Measurements from ENCODE around the gene OR6S1. TPM values are rescaled to one million over a fixed set of nuclear protein-coding genes. Genes with fewer than 3 reads are reported as not detected.
A peak's percentile ranks its signal among the peaks of the same experiment; 100 is the strongest.

Gene OR6S1, protein sequence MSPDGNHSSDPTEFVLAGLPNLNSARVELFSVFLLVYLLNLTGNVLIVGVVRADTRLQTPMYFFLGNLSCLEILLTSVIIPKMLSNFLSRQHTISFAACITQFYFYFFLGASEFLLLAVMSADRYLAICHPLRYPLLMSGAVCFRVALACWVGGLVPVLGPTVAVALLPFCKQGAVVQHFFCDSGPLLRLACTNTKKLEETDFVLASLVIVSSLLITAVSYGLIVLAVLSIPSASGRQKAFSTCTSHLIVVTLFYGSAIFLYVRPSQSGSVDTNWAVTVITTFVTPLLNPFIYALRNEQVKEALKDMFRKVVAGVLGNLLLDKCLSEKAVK
- not detected in 2 replicates for total RNA-seq (2014; rRNA removed; shearing (Covaris generic); ENCODE audit: low replicate concordance)

DNA sequence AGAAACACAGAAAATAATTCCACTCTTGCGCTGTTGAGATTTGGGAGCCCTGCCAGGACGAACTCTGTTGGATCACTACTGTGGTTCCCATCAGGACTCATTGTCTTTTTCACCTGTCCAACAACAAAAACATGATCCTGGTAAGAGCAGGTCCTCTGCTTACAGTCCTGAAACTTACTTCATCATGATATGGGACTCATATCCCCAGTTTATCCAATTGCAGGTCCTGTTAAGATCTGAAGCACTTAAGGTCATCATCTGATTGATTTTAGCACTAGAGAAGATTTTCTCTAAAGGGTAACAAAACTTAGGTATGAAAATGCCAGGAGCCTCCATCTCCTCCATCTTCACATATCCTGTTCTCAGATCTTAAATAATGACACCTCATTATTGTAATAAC, at the start of gene OR6S1:
Gene OR6S1, minus strand, starts transcription at position 101 of the 400 bp plus-strand sequence. Its CDS starts 0 bp downstream, at position 101.
- Histone ChIP-seq H3K4me3 (ENCODE audit: low read length) (no peak within 1 kb of the TSS), H3K36me3 (ENCODE audit: insufficient read depth, low read length) (no peaks in the 10 kb centered on the region), H3K4me2 (ENCODE audit: low read depth, low read length, poor library complexity, severe bottlenecking) (no peak within 1 kb of the TSS), H3K9me3 (ENCODE audit: low read length) (no peaks in the 10 kb centered on the region), H3K9me2 (replicated peaks; ENCODE audit: insufficient read depth, low read length) (no peaks in the 10 kb centered on the region), H2AFZ (ENCODE audit: low read length) (no peak within 1 kb of the TSS), H3K27ac (ENCODE audit: low read length) (no peak within 1 kb of the TSS), H3K27me3 (ENCODE audit: low read length) (no peaks in the 10 kb centered on the region), H3K79me2 (ENCODE audit: low read length) (no peaks in the 10 kb centered on the region), H3K9ac (ENCODE audit: low read length) (no peak within 1 kb of the TSS), H4K20me1 (ENCODE audit: insufficient read depth, low read depth, low read length) (no peaks in the 10 kb centered on the region), H3K4me1 (ENCODE audit: low read length) (no peaks in the 10 kb centered on the region)
- no peak for DNase-seq

DNA sequence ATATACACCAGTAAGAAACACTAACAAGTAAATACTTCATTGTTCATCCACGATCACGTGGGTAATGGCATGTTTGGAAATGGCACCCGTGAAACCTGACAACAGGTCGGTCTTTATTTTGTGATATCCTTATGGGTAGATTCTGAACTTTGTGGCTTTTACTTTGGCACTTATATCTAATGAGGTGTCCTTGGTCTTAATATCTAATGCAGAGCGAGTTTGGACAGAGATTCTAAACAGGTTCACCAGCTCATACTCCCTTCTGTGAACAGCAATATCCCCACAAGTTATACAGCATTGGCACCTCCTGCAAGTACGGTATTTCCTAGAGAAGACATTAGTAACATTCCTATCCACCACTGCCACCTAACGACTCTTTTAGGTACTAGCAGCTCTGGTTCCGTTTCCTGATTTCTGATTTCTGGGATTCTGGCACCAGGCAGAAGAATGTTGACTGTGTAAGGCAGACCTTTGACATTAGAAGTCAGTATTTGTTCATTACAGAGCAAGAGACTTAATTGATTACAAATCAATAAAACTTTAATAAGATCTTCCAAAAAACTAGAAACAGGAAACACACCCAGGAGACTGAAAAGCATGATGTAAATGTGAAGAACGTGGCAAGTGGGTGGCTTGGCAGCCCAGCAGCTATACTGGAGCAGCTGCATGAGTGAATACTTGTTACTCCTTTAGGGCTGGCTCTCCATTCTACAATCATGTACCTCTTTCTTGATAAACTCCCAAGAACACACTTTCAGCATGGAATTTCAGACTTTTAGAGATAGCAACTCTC, 49.6 kb upstream of the OR6S1 start:
- Histone ChIP-seq H2AFZ (ENCODE audit: low read length) (0 out of 2 replicates have a peak overlapping the region, but pooled peaks have one; percentile 5), H3K36me3 (ENCODE audit: insufficient read depth, low read length) (no peaks in the 10 kb centered on the region), H3K4me3 (ENCODE audit: low read length) (no peak overlapping the region), H3K4me1 (ENCODE audit: low read length) (no peaks in the 10 kb centered on the region), H3K9ac (ENCODE audit: low read length) (no peak overlapping the region), H3K27me3 (ENCODE audit: low read length) (no peaks in the 10 kb centered on the region), H3K79me2 (ENCODE audit: low read length) (no peaks in the 10 kb centered on the region), H3K9me3 (ENCODE audit: low read length) (no peaks in the 10 kb centered on the region), H4K20me1 (ENCODE audit: insufficient read depth, low read depth, low read length) (0 out of 2 replicates have a peak, but pooled peaks cover 4% of the 10 kb centered on the region), H3K9me2 (replicated peaks; ENCODE audit: insufficient read depth, low read length) (no peaks in the 10 kb centered on the region), H3K27ac (ENCODE audit: low read length) (no peak overlapping the region), H3K4me2 (ENCODE audit: low read depth, low read length, poor library complexity, severe bottlenecking) (no peak overlapping the region)
- peak; percentile 89 for DNase-seq

DNA sequence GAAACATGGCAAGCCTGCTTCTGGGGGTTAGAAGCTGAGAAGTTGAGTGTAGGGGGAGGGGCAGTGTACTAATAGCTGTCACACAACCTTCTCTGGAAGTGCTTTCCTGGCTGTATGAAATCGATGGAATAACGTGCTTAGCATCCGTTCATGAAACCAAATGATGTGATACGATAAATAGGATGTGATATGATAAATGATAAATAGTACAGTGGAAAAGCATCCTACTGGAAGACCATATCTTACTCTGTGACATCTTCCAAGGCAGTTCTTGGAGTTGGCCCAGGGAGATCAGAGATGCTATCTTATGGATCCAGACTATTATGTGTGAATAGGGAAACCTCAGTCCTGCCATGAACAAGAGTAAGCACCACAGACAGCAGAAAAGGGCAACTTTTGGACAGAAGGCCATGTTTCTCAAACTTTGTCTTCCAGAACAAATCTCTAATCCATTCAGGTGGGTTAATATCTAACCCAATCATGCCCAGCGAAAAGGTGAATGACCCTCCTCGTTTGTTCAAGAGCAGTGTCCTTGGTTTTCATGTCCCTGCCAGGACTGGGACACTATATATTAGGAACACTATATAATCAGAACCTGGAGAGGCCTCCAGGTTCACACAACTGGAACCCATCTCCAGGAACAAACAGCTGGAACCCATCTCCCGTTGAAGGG, 46.8 kb upstream of the OR6S1 start, which contains the start of gene ANG:
Gene ANG, plus strand, starts transcription at position 598 of the 673 bp plus-strand sequence. CDS start 4,801 bp downstream, outside the sequence.
- Histone ChIP-seq H2AFZ (ENCODE audit: low read length) (no peak within 1 kb of the TSS), H3K27me3 (ENCODE audit: low read length) (no peaks in the 10 kb centered on the region), H3K9ac (ENCODE audit: low read length) (no peak within 1 kb of the TSS), H3K4me1 (ENCODE audit: low read length) (peaks cover 16% of the 10 kb centered on the region), H3K4me2 (ENCODE audit: low read depth, low read length, poor library complexity, severe bottlenecking) (no peak within 1 kb of the TSS), H3K4me3 (ENCODE audit: low read length) (no peak within 1 kb of the TSS), H3K79me2 (ENCODE audit: low read length) (no peaks in the 10 kb centered on the region), H3K9me2 (replicated peaks; ENCODE audit: insufficient read depth, low read length) (no peaks in the 10 kb centered on the region), H4K20me1 (ENCODE audit: insufficient read depth, low read depth, low read length) (0 out of 2 replicates have a peak, but pooled peaks cover 4% of the 10 kb centered on the region), H3K9me3 (ENCODE audit: low read length) (no peaks in the 10 kb centered on the region), H3K36me3 (ENCODE audit: insufficient read depth, low read length) (no peaks in the 10 kb centered on the region), H3K27ac (ENCODE audit: low read length) (no peak within 1 kb of the TSS)
- no peak for DNase-seq

DNA sequence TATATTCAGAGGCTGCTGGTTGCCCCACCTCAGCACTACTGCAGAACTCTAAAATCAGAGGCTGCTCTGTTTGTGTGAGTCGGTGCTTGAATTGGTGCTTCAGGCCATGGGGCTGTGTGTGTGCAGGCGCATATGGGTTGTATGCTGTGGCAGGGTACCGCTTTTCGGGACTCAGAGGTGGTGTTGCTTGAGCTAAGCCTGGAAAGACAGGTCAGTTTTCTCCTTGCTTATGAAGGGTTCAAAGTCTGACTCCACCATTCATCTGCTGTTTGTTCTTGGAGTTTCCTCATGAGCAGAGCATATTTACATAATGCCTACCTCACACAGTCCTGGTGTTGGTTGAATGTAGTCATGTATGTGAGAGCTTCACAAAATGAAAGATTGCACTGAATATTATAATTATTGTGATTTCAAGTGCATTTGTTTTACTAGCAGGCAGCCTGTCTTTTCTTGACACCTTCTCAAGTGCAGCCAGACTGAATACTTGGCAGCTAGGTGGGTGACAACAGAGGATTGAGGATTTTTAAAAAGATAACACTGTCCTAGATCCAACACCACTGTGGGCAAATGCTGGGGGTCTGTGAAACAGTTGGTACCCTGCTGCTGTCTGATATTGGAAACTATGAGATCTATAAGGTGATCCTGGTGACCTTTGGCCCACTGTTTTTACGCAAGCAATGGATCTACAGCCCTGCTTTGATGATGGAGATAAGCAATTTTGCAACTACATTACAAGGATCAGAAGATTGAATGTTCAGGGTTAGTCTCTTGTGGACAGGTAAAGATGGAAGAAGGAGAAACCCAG, 46.1 kb upstream of the OR6S1 start:
- Histone ChIP-seq H3K36me3 (ENCODE audit: insufficient read depth, low read length) (no peaks in the 10 kb centered on the region), H3K4me2 (ENCODE audit: low read depth, low read length, poor library complexity, severe bottlenecking) (no peak overlapping the region), H3K9me3 (ENCODE audit: low read length) (no peaks in the 10 kb centered on the region), H3K9me2 (replicated peaks; ENCODE audit: insufficient read depth, low read length) (no peaks in the 10 kb centered on the region), H3K4me3 (ENCODE audit: low read length) (no peak overlapping the region), H2AFZ (ENCODE audit: low read length) (no peak overlapping the region), H3K79me2 (ENCODE audit: low read length) (no peaks in the 10 kb centered on the region), H3K27me3 (ENCODE audit: low read length) (no peaks in the 10 kb centered on the region), H3K4me1 (ENCODE audit: low read length) (peaks cover 22% of the 10 kb centered on the region), H3K9ac (ENCODE audit: low read length) (no peak overlapping the region), H3K27ac (ENCODE audit: low read length) (no peak overlapping the region), H4K20me1 (ENCODE audit: insufficient read depth, low read depth, low read length) (0 out of 2 replicates have a peak, but pooled peaks cover 4% of the 10 kb centered on the region)
- DNase-seq = no peak

DNA sequence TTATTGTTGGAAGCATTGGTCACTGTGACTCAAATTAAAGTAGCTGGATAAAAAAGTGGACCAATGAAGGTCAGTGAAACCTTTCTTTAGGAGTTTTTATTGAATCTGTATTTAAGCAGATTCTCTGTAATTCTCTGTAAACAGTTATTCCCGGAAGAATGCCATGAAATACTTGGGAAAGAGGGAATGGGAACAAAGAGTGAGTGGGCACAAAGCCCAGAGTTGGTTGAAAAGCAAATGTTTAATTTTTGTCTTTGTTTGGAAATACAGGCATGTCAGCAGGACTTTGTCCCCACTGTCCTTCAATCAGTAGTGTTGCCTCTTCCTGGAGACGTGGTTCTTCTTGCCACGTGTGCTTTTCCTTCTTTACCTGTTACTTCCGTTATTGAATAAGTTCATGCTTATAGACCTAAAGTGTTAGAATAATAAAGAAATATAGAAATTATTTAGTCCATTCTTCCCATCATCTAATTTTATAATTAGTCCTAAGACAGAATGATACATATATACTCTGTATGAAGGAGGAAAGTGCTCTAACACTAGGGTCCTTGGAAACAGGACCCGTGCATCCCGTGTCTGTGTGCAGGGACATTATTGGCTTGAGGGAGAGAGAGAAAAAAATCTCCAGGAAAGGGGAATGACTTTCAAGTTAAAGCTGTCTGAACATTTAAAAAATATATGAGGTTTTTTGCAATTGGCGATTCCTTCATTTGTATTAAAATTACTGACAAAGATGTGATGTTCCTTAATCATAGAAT, 45.1 kb upstream of the OR6S1 start:
- no peak overlapping the region for H2AFZ ChIP-seq (ENCODE audit: low read length)
- no peak overlapping the region for H3K9ac ChIP-seq (ENCODE audit: low read length)
- H3K36me3 ChIP-seq (ENCODE audit: insufficient read depth, low read length) = no peaks in the 10 kb centered on the region
- DNase-seq = no peak
- no peak overlapping the region for H3K4me3 ChIP-seq (ENCODE audit: low read length)
- no peaks in the 10 kb centered on the region for H3K9me2 ChIP-seq (replicated peaks; ENCODE audit: insufficient read depth, low read length)
- no peaks in the 10 kb centered on the region for H3K27me3 ChIP-seq (ENCODE audit: low read length)
- no peaks in the 10 kb centered on the region for H3K9me3 ChIP-seq (ENCODE audit: low read length)
- H3K27ac ChIP-seq (ENCODE audit: low read length) = no peak overlapping the region
- H3K4me1 ChIP-seq (ENCODE audit: low read length) = peaks cover 30% of the 10 kb centered on the region
- H4K20me1 ChIP-seq (ENCODE audit: insufficient read depth, low read depth, low read length) = 0 out of 2 replicates have a peak, but pooled peaks cover 2% of the 10 kb centered on the region
- H3K79me2 ChIP-seq (ENCODE audit: low read length) = no peaks in the 10 kb centered on the region
- H3K4me2 ChIP-seq (ENCODE audit: low read depth, low read length, poor library complexity, severe bottlenecking) = no peak overlapping the region

DNA sequence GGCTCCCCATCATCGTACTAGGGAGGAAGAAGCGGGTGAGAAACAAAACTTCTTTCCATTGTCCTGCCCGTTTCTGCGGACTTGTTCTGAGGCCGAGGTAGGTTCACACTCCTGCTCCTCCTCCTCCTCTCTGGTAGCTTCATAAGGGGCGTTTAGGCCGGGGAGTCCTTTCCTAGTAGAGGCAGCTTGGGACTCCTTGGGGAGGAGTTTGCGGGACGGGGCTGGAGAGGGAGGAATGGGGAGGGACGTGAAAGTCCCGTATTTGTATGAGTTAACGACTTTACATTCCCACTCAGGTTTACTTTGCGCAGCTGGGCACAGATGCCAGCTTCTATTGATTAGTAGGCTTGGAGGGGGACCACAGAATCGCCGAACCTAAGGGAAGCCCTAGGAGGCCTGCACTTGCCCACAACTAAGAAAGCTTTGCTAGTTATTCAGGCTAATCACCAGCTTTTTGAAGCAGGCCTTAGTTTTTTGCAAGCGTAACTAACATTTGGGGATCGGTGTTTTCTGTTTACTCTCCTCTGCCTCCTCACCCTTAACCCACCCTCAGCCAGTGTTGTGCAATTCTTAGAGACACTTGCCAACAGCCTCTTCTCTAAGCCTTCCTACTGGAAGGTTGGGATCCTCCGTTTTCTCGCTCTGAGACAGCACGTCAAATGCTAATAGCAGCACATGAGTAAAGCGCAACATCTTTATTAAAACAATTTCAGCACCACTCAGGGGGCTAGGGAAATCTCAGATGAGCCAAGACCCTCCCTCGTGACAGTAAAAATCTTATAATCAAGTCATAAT, 43.4 kb upstream of the OR6S1 start:
- H3K36me3 ChIP-seq (ENCODE audit: insufficient read depth, low read length) = no peaks in the 10 kb centered on the region
- H3K9me3 ChIP-seq (ENCODE audit: low read length) = no peaks in the 10 kb centered on the region
- H3K4me2 ChIP-seq (ENCODE audit: low read depth, low read length, poor library complexity, severe bottlenecking) = peak overlapping the region; percentile 93
- no peaks in the 10 kb centered on the region for H3K9me2 ChIP-seq (replicated peaks; ENCODE audit: insufficient read depth, low read length)
- H2AFZ ChIP-seq (ENCODE audit: low read length) = peak overlapping the region; percentile 76
- H3K79me2 ChIP-seq (ENCODE audit: low read length) = no peaks in the 10 kb centered on the region
- peak overlapping the region; percentile 85 for H3K9ac ChIP-seq (ENCODE audit: low read length)
- peaks cover 47% of the 10 kb centered on the region for H3K4me1 ChIP-seq (ENCODE audit: low read length)
- peak overlapping the region; percentile 78 for H3K4me3 ChIP-seq (ENCODE audit: low read length)
- H3K27ac ChIP-seq (ENCODE audit: low read length) = no peak overlapping the region
- DNase-seq = no peak
- H3K27me3 ChIP-seq (ENCODE audit: low read length) = no peaks in the 10 kb centered on the region
- H4K20me1 ChIP-seq (ENCODE audit: insufficient read depth, low read depth, low read length) = no peaks in the 10 kb centered on the region
